Keratinocyte (primary cell): ENCODE results near the gene TPSAB1. TPM values are rescaled to one million over a fixed set of nuclear protein-coding genes. Genes with fewer than 3 reads are reported as not detected.

Experiments used
- DNase-seq: peaks from one replicate; pipeline ENCODE4 v3.0.0-alpha.2; 2011; ENCODE audit warnings: low read depth, missing footprints, low spot score
- FAIRE-seq: peaks from 2 replicates; lab custom pipeline; 2011; peaks lifted over from hg19 to GRCh38; lab: Jason Lieb, UNC
- H2AFZ ChIP-seq: 2 replicates; pipeline ENCODE4 v1.6.0; 2012; ENCODE audit warnings: low read length, control low read depth, inconsistent platforms; ENCODE audit not compliant: control insufficient read depth
- H3K27ac ChIP-seq: 2 replicates; pipeline ENCODE4 v1.5.1; 2011; ENCODE audit warnings: low read length; ENCODE audit not compliant: control insufficient read depth, insufficient read depth
- H3K27me3 ChIP-seq: 3 replicates; pipeline ENCODE4 v1.6.0; 2011; ENCODE audit warnings: low read length; ENCODE audit not compliant: control insufficient read depth, insufficient read depth; ENCODE audit errors: extremely low read depth
- H3K36me3 ChIP-seq, 2 experiments: 2 replicates in 1 of 2; 3 replicates in 1 of 2; pipeline ENCODE4 v1.5.1; 2011; ENCODE audit warnings: low read length in 2 of 2, mild to moderate bottlenecking in 1 of 2; ENCODE audit not compliant: control insufficient read depth in 2 of 2, insufficient read depth in 2 of 2; ENCODE audit errors: extremely low read depth in 1 of 2
- H3K4me1 ChIP-seq: 3 replicates; pipeline ENCODE4 v1.5.1; 2011; ENCODE audit warnings: low read length; ENCODE audit not compliant: control insufficient read depth, insufficient read depth; ENCODE audit errors: extremely low read depth
- H3K4me2 ChIP-seq: 3 replicates; pipeline ENCODE4 v1.6.0; 2011; ENCODE audit warnings: low read depth, low read length; ENCODE audit not compliant: control insufficient read depth, insufficient read depth; ENCODE audit errors: extremely low read depth
- H3K4me3 ChIP-seq, 3 experiments: fragments of 200-600 bp in 1 of 3; sonication (generic) in 1 of 3; 2 replicates in 2 of 3; 3 replicates in 1 of 3; pipeline ENCODE4 v1.5.1; 2011 to 2016; ENCODE audit warnings: low read length in 3 of 3, mild to moderate bottlenecking in 3 of 3, control low read depth in 2 of 3, inconsistent platforms in 1 of 3, low read depth in 1 of 3, mixed read lengths in 1 of 3, mixed run types in 1 of 3, moderate library complexity in 1 of 3; ENCODE audit not compliant: control insufficient read depth in 2 of 3, insufficient read depth in 2 of 3; ENCODE audit errors: extremely low read depth in 1 of 3
- H3K79me2 ChIP-seq: 2 replicates; pipeline ENCODE4 v1.6.0; 2012; ENCODE audit warnings: low read length; ENCODE audit not compliant: control insufficient read depth, insufficient read depth
- H3K9ac ChIP-seq: 3 replicates; pipeline ENCODE4 v1.6.0; 2011; ENCODE audit warnings: low read length; ENCODE audit not compliant: control insufficient read depth, insufficient read depth; ENCODE audit errors: extremely low read depth
- H3K9me1 ChIP-seq: 3 replicates; pipeline ENCODE4 v1.6.0; 2011; ENCODE audit warnings: low read length; ENCODE audit not compliant: control insufficient read depth, insufficient read depth; ENCODE audit errors: extremely low read depth
- H3K9me3 ChIP-seq: 2 replicates; pipeline ENCODE4 v1.5.1; 2012; ENCODE audit warnings: low read depth, low read length; ENCODE audit not compliant: control insufficient read depth
- H4K20me1 ChIP-seq: 3 replicates; pipeline ENCODE4 v1.6.0; 2011; ENCODE audit warnings: low read length; ENCODE audit not compliant: control insufficient read depth, insufficient read depth; ENCODE audit errors: extremely low read depth
- CTCF ChIP-seq, 3 experiments: IDR thresholded peaks in 1 of 3; conservative IDR thresholded peaks in 1 of 3; optimal IDR thresholded peaks in 1 of 3; 2 replicates in 2 of 3; 3 replicates in 1 of 3; pipeline versions ENCODE3 to v1.5.1; 2011; ENCODE audit warnings: low read length in 3 of 3, mild to moderate bottlenecking in 3 of 3, moderate library complexity in 2 of 3, control low read depth in 1 of 3, inconsistent platforms in 1 of 3; ENCODE audit not compliant: insufficient read depth in 2 of 3; ENCODE audit errors: extremely low read depth in 1 of 3
- EZH2 ChIP-seq: IDR thresholded peaks from one replicate; pipeline ENCODE4 v1.6.1; 2012; ENCODE audit warnings: inconsistent platforms, mild to moderate bottlenecking, low read length, moderate library complexity
- dilution Hi-C: fragments of 300-500 bp; cut with MboI; formaldehyde crosslinking; loops from one replicate; pipeline ENCODE4 v1.7.0; 2020; ENCODE audit warnings: low sequenced_read_pairs; ENCODE audit not compliant: extremely low pct_ligation_motif_present
- polyA plus RNA-seq, 5 experiments: library from polyadenylated mRNA; depleted of rRNA in 3 of 5; stranded (reverse) in 3 of 5; stranded (forward) in 1 of 5; unstranded in 1 of 5; fragments of >200 nt; gene quantifications; 1 replicate in 1 of 5; 2 replicates in 3 of 5; 3 replicates in 1 of 5; pipeline versions ENCODE4 v1.2.1 to v1.2.3, GENCODE V29; 2011 to 2012; ENCODE audit warnings: missing spikeins in 2 of 5, low read depth in 1 of 5, low replicate concordance in 1 of 5

TPSAB1 gene
- polyA plus RNA-seq, 1 donor (not counting 4 experiments of a cell fraction or from before 2014, with no cell fraction given) = not detected

GRCh38 chr16:1282324-1282973, 41.9 kb downstream of the TPSAB1 start:
- H3K27me3 ChIP-seq = peaks cover 19% of the 10 kb centered on the region
- H3K9ac ChIP-seq = no peak overlapping the region
- no peaks in the 10 kb centered on the region for H3K9me1 ChIP-seq
- H3K27ac ChIP-seq = no peak overlapping the region
- no peaks in the 10 kb centered on the region for H3K79me2 ChIP-seq
- no peaks in the 10 kb centered on the region for H3K9me3 ChIP-seq
- no peaks in the 10 kb centered on the region for H3K36me3 ChIP-seq
- H3K4me3 ChIP-seq = no peak overlapping the region
- no peaks in the 10 kb centered on the region for H3K4me1 ChIP-seq
- no peak overlapping the region for H2AFZ ChIP-seq
- no peak for FAIRE-seq
- dilution Hi-C loops = no loop called here
- no peaks in the 10 kb centered on the region for H4K20me1 ChIP-seq
- TF ChIP-seq EZH2 (no peak), CTCF (optimal IDR thresholded peaks at IDR 0.05 in 1 of 3, IDR thresholded peaks at IDR 0.05 in 1 of 3, conservative IDR thresholded peaks at IDR 0.05 in 1 of 3; ENCODE audit: extremely low read depth in 1 of 3, insufficient read depth in 2 of 3, low read length in 3 of 3) (peak in 1 of 3 experiments; percentile 24)
- DNase-seq = no peak
- H3K4me2 ChIP-seq = no peak overlapping the region

GRCh38 chr16:1283296-1283695, 42.8 kb downstream of the TPSAB1 start:
- H3K9me3 ChIP-seq = no peaks in the 10 kb centered on the region
- H3K27me3 ChIP-seq = peaks cover 27% of the 10 kb centered on the region
- no peak overlapping the region for H3K4me3 ChIP-seq
- H3K4me2 ChIP-seq = no peak overlapping the region
- H3K79me2 ChIP-seq = no peaks in the 10 kb centered on the region
- H3K27ac ChIP-seq = no peak overlapping the region
- no peaks in the 10 kb centered on the region for H3K9me1 ChIP-seq
- TF ChIP-seq CTCF (optimal IDR thresholded peaks at IDR 0.05 in 1 of 3, IDR thresholded peaks at IDR 0.05 in 1 of 3, conservative IDR thresholded peaks at IDR 0.05 in 1 of 3; ENCODE audit: extremely low read depth in 1 of 3, insufficient read depth in 2 of 3, low read length in 3 of 3) (no peak), EZH2 (no peak)
- DNase-seq = no peak
- H3K36me3 ChIP-seq = no peaks in the 10 kb centered on the region
- H2AFZ ChIP-seq = no peak overlapping the region
- H3K9ac ChIP-seq = no peak overlapping the region
- H4K20me1 ChIP-seq = no peaks in the 10 kb centered on the region
- dilution Hi-C loops = no loop called here
- FAIRE-seq = no peak
- H3K4me1 ChIP-seq = no peaks in the 10 kb centered on the region
